HepG2 (cell line): ENCODE data around the gene SPATA25. TPM values are rescaled to one million over a fixed set of nuclear protein-coding genes. Genes with fewer than 3 reads are reported as not detected.

Experiments used
- EP300 ChIP-seq, 3 experiments: sonication (generic) in 1 of 3; formaldehyde crosslinking in 1 of 3; IDR thresholded peaks; 2 replicates each; pipeline versions ENCODE4 v1.5.1 to v1.6.1; 2011 to 2020; ENCODE audit warnings: low read depth in 2 of 3, low read length in 2 of 3, borderline replicate concordance in 1 of 3, improper control_type of control experiment in 1 of 3, mild to moderate bottlenecking in 1 of 3, missing genetic modification reagents in 1 of 3, moderate library complexity in 1 of 3
- NONO ChIP-seq, 2 experiments: fragments of 450-650 bp in 1 of 2; sonication (generic) in 1 of 2; formaldehyde crosslinking in 1 of 2; IDR thresholded peaks in 1 of 2; conservative IDR thresholded peaks in 1 of 2; 2 replicates each; pipeline versions ENCODE4 v1.6.1 to v1.8.0; 2017 to 2022; ENCODE audit warnings: mild to moderate bottlenecking in 1 of 2, missing genetic modification reagents in 1 of 2, moderate library complexity in 1 of 2
- POLR2AphosphoS5 ChIP-seq: IDR thresholded peaks from 2 replicates; pipeline ENCODE4 v1.6.1; 2012; ENCODE audit warnings: low read depth, low read length
- RBAK ChIP-seq: sonication (generic); formaldehyde crosslinking; IDR thresholded peaks from 2 replicates; pipeline ENCODE4 v1.5.1; 2020; ENCODE audit warnings: mild to moderate bottlenecking, missing genetic modification reagents
- RBM39 ChIP-seq: fragments of 200-400 bp; formaldehyde crosslinking; IDR thresholded peaks from one replicate; pipeline ENCODE4 v1.6.1; 2018; ENCODE audit warnings: antibody characterized with exemption, mild to moderate bottlenecking, low read depth, low read length; ENCODE audit not compliant: poor library complexity, severe bottlenecking
- SMYD3 ChIP-seq: sonication (generic); formaldehyde crosslinking; IDR thresholded peaks from 2 replicates; pipeline ENCODE4 v1.8.1; 2023; ENCODE audit warnings: mild to moderate bottlenecking, missing genetic modification reagents
- TMF1 ChIP-seq: sonication (generic); formaldehyde crosslinking; IDR thresholded peaks from 2 replicates; pipeline ENCODE4 v1.8.1; 2022; ENCODE audit warnings: low read depth, missing genetic modification reagents
- ZBTB3 ChIP-seq: sonication (generic); formaldehyde crosslinking; IDR thresholded peaks from 2 replicates; pipeline ENCODE4 v1.4.0; 2020; ENCODE audit warnings: low read depth, mild to moderate bottlenecking, moderate library complexity, missing genetic modification reagents, borderline replicate concordance
- ZFP36L2 ChIP-seq: sonication (generic); formaldehyde crosslinking; IDR thresholded peaks from 2 replicates; pipeline ENCODE4 v1.4.0; 2020; ENCODE audit warnings: missing genetic modification reagents
- polyA plus RNA-seq, 8 experiments: library from polyadenylated mRNA; depleted of rRNA in 3 of 8; stranded (reverse) in 7 of 8; unstranded in 1 of 8; fragments of >200 nt; fragmentation: Illumina TruSeq in 4 of 8; extraction: Trizol in 4 of 8; gene quantifications; 2 replicates each; pipeline versions ENCODE4 v1.2.1 to v1.2.3, GENCODE V29; 2011 to 2016; ENCODE audit warnings: low read depth in 4 of 8, missing spikeins in 1 of 8, mixed read lengths in 1 of 8; ENCODE audit not compliant: insufficient read depth in 1 of 8
- total RNA-seq, 5 experiments: library from RNA; depleted of rRNA; stranded (reverse); fragments of >200 nt; fragmentation: Illumina TruSeq; extraction: Trizol; gene quantifications; 2 replicates each; pipeline ENCODE4 v1.2.3, GENCODE V29; 2016; ENCODE audit warnings: low read depth in 1 of 5
- TF ChIP-seq, protein P1 (sequence below): sonication (generic); formaldehyde crosslinking; IDR thresholded peaks from 2 replicates; pipeline ENCODE4 v1.8.0; 2022; ENCODE audit warnings: missing genetic modification reagents, mild to moderate bottlenecking, borderline replicate concordance
- TF ChIP-seq, protein P2 (sequence below): sonication (generic); formaldehyde crosslinking; IDR thresholded peaks from 2 replicates; pipeline ENCODE4 v1.5.0; 2020; ENCODE audit warnings: missing genetic modification reagents
- TF ChIP-seq, protein P3 (sequence below): sonication (generic); formaldehyde crosslinking; conservative IDR thresholded peaks from 2 replicates; pipeline ENCODE4 v1.8.0; 2022; ENCODE audit warnings: mild to moderate bottlenecking, moderate library complexity, missing genetic modification reagents
- TF ChIP-seq, protein P4 (sequence below): sonication (generic); formaldehyde crosslinking; IDR thresholded peaks from 2 replicates; pipeline ENCODE4 v1.5.1; 2020; ENCODE audit warnings: missing genetic modification reagents, mild to moderate bottlenecking, borderline replicate concordance
- TF ChIP-seq, protein P5 (sequence below): sonication (generic); formaldehyde crosslinking; IDR thresholded peaks from 2 replicates; pipeline ENCODE4 v1.4.0; 2020; ENCODE audit warnings: mild to moderate bottlenecking, missing genetic modification reagents

SPATA25 gene
- total and polyA plus RNA-seq, 2 of the 13 experiments (the other 11 are each of a cell fraction or from before 2014, with no cell fraction given): 4.8 to 7.6 TPM

DNA sequence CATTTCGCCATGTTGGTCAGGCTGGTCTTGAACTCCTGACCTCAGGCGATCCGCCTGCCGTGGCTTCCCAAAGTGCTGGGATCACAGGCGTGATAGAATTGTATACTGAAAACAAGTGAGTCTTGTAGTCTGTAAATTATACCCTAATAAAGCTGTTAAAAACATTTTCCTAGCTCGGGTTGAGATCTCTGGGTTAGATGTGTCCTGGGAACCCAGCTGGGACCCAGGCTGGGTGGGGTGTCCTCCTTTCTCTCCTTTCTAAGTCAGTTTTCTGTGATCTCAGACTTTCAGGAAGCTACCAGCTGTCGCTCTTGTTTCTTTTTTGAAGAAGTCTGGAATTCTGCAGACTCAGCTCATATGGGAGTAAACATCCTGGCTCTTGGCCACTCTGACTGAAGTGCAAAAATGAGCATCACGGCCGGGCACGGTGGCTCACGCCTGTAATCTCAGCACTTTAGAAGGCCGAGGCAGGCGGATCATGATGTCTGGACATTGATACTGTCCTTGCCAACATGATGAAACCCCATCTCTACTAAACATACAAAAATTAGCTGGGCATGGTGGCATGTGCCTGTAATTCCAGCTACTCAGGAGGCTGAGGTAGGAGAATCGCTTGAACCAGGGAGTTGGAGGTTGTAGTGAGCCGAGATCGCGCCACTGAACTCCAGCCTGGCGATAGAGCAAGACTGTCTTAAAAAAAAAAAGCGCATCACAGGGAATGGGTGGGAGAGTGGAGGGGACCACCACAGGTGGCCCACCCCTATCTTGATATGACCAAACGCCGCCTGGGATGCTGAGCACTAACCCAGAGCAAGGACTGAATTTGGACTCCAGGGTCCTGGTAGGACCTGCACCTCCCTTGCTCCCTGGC is 37.2 kb upstream of the SPATA25 start (continued):
- TF ChIP-seq, protein P1, sequence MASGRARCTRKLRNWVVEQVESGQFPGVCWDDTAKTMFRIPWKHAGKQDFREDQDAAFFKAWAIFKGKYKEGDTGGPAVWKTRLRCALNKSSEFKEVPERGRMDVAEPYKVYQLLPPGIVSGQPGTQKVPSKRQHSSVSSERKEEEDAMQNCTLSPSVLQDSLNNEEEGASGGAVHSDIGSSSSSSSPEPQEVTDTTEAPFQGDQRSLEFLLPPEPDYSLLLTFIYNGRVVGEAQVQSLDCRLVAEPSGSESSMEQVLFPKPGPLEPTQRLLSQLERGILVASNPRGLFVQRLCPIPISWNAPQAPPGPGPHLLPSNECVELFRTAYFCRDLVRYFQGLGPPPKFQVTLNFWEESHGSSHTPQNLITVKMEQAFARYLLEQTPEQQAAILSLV (CRISPR knock-in tag): no peak
- TF ChIP-seq TMF1: no peak
- TF ChIP-seq EP300 (IDR thresholded peaks at IDR 0.05; ENCODE audit: low read depth in 2 of 2, low read length in 2 of 2): no peak
- no peak for TF ChIP-seq EP300 (CRISPR knock-in tag; IDR thresholded peaks at IDR 0.05; ENCODE audit: borderline replicate concordance)
- TF ChIP-seq, protein P2, sequence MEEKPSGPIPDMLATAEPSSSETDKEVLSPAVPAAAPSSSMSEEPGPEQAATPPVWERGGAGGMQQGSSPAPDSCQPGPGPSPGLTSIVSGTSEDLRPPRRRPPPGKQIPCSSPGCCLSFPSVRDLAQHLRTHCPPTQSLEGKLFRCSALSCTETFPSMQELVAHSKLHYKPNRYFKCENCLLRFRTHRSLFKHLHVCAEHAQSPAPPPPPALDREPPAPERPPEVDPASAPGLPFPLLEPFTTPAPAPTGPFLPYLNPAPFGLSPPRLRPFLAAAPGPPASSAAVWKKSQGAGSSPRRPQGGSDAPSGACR (CRISPR knock-in tag): 0 out of 2 replicates have a peak, but pooled peaks have one; percentile 19
- TF ChIP-seq ZFP36L2 (CRISPR knock-in tag): no peak
- no peak for TF ChIP-seq RBM39
- TF ChIP-seq, protein P3, sequence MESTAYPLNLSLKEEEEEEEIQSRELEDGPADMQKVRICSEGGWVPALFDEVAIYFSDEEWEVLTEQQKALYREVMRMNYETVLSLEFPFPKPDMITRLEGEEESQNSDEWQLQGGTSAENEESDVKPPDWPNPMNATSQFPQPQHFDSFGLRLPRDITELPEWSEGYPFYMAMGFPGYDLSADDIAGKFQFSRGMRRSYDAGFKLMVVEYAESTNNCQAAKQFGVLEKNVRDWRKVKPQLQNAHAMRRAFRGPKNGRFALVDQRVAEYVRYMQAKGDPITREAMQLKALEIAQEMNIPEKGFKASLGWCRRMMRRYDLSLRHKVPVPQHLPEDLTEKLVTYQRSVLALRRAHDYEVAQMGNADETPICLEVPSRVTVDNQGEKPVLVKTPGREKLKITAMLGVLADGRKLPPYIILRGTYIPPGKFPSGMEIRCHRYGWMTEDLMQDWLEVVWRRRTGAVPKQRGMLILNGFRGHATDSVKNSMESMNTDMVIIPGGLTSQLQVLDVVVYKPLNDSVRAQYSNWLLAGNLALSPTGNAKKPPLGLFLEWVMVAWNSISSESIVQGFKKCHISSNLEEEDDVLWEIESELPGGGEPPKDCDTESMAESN (CRISPR knock-in tag): no peak
- TF ChIP-seq, protein P4, sequence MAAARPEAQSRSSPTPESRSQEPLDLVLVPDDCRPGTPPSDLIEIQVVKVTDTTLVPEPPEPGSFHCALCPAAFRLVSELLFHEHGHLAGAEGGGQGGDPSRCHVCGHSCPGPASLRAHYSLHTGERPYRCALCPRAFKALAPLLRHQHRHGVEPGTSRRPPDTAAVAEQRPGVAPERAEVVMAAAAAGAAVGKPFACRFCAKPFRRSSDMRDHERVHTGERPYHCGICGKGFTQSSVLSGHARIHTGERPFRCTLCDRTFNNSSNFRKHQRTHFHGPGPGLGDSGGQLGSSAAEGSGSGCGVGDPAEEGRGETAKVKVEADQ (CRISPR knock-in tag): no peak
- TF ChIP-seq NONO (IDR thresholded peaks at IDR 0.05): no peak
- no peak for TF ChIP-seq NONO (CRISPR knock-in tag; conservative IDR thresholded peaks at IDR 0.05)
- no peak for TF ChIP-seq ZBTB3 (CRISPR knock-in tag)
- TF ChIP-seq, protein P5, sequence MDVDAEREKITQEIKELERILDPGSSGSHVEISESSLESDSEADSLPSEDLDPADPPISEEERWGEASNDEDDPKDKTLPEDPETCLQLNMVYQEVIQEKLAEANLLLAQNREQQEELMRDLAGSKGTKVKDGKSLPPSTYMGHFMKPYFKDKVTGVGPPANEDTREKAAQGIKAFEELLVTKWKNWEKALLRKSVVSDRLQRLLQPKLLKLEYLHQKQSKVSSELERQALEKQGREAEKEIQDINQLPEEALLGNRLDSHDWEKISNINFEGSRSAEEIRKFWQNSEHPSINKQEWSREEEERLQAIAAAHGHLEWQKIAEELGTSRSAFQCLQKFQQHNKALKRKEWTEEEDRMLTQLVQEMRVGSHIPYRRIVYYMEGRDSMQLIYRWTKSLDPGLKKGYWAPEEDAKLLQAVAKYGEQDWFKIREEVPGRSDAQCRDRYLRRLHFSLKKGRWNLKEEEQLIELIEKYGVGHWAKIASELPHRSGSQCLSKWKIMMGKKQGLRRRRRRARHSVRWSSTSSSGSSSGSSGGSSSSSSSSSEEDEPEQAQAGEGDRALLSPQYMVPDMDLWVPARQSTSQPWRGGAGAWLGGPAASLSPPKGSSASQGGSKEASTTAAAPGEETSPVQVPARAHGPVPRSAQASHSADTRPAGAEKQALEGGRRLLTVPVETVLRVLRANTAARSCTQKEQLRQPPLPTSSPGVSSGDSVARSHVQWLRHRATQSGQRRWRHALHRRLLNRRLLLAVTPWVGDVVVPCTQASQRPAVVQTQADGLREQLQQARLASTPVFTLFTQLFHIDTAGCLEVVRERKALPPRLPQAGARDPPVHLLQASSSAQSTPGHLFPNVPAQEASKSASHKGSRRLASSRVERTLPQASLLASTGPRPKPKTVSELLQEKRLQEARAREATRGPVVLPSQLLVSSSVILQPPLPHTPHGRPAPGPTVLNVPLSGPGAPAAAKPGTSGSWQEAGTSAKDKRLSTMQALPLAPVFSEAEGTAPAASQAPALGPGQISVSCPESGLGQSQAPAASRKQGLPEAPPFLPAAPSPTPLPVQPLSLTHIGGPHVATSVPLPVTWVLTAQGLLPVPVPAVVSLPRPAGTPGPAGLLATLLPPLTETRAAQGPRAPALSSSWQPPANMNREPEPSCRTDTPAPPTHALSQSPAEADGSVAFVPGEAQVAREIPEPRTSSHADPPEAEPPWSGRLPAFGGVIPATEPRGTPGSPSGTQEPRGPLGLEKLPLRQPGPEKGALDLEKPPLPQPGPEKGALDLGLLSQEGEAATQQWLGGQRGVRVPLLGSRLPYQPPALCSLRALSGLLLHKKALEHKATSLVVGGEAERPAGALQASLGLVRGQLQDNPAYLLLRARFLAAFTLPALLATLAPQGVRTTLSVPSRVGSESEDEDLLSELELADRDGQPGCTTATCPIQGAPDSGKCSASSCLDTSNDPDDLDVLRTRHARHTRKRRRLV (CRISPR knock-in tag): no peak
- 0 out of 2 replicates have a peak, but pooled peaks have one; percentile 33 for TF ChIP-seq RBAK (CRISPR knock-in tag)
- no peak for TF ChIP-seq POLR2AphosphoS5
- 0 out of 2 replicates have a peak, but pooled peaks have one; percentile 35 for TF ChIP-seq SMYD3 (CRISPR knock-in tag)
